Progenitor cell of endocrine pancreas (in vitro differentiated cells): ENCODE measurements around the gene MRAS. TPM values are rescaled to one million over a fixed set of nuclear protein-coding genes. Genes with fewer than 3 reads are reported as not detected.
"Not testable (repeated sequence)": the region's sequence is repeated elsewhere in the genome, so short reads cannot be mapped to it uniquely, and the experiment has no call there.

Experiments
- DNase-seq: peaks from one replicate; pipeline ENCODE4 v3.0.0; 2021; ENCODE audit warnings: low spot score; ENCODE audit not compliant: unreplicated experiment
- H3K27ac Mint-ChIP-seq: 2 replicates; pipeline ENCODE4 v1.8.0; 2021; ENCODE audit warnings: mild to moderate bottlenecking, moderate library complexity, mixed read lengths
- H3K27me3 Mint-ChIP-seq: 2 replicates; pipeline ENCODE4 v1.8.0; 2021; ENCODE audit warnings: mixed read lengths
- H3K36me3 Mint-ChIP-seq: 2 replicates; pipeline ENCODE4 v1.8.0; 2022; ENCODE audit warnings: mixed read lengths; ENCODE audit not compliant: insufficient read depth
- H3K4me1 Mint-ChIP-seq: 2 replicates; pipeline ENCODE4 v1.8.0; 2021; ENCODE audit warnings: low read depth, mixed read lengths
- H3K4me3 Mint-ChIP-seq: 2 replicates; pipeline ENCODE4 v1.8.0; 2021; ENCODE audit warnings: low read depth, mild to moderate bottlenecking, moderate library complexity, mixed read lengths
- H3K9me3 Mint-ChIP-seq: 2 replicates; pipeline ENCODE4 v1.8.0; 2021; ENCODE audit warnings: low read depth, mixed read lengths
- CTCF ChIP-seq: fragments of 200-600 bp; sonication (generic); IDR thresholded peaks from one replicate; pipeline ENCODE4 v1.5.0; 2021; ENCODE audit warnings: antibody characterized with exemption, mild to moderate bottlenecking; ENCODE audit not compliant: unreplicated experiment
- total RNA-seq: library from RNA; stranded (reverse); gene quantifications from 2 replicates; pipeline ENCODE4 v1.2.1, GENCODE V29; 2021

MRAS gene
- total RNA-seq, 1 donor from 2014 or later: 27.7 TPM

- Mint-ChIP-seq H3K4me1 (no peaks in the 10 kb centered on the region), H3K9me3 (peaks cover 3% of the 10 kb centered on the region), H3K4me3 (no peak overlapping the region), H3K27me3 (peaks cover 2% of the 10 kb centered on the region), H3K36me3 (no peaks in the 10 kb centered on the region), H3K27ac (no peak overlapping the region)
- no peak for DNase-seq
- peak; percentile 53 for TF ChIP-seq CTCF
These were observed 77.8 kb downstream of the MRAS start for GRCh38 chr3:138426211-138426610.

DNA sequence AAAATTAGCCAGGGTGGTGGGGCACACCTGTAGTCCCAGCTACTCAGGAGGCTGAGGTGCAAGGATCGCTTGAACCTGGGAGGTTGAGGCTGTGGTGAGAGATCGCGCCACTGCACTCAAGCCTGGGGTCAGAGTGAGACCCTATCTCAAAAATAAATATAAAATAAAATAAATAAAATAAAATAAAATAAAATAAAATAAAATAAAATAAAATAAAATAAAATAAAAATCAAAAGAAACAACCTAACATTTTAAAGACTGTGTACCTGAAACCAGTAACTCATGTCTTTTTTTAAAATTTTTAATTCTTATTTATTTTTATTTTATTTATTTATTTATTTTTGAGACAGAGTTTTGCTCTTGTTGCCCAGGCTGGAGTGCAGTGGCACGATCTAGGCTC, 78.4 kb downstream of the MRAS start:
- H3K27ac Mint-ChIP-seq, H3K4me3 Mint-ChIP-seq, H3K9me3 Mint-ChIP-seq, H3K27me3 Mint-ChIP-seq, H3K4me1 Mint-ChIP-seq, H3K36me3 Mint-ChIP-seq, DNase-seq: not testable (repeated sequence)

- TF ChIP-seq CTCF: no peak
- DNase-seq: no peak
- H3K4me1 Mint-ChIP-seq: no peaks in the 10 kb centered on the region
- H3K9me3 Mint-ChIP-seq: no peaks in the 10 kb centered on the region
- no peaks in the 10 kb centered on the region for H3K36me3 Mint-ChIP-seq
- H3K27me3 Mint-ChIP-seq: peaks cover 28% of the 10 kb centered on the region
- H3K4me3 Mint-ChIP-seq: no peak overlapping the region
- no peak overlapping the region for H3K27ac Mint-ChIP-seq
These were observed 81.3 kb downstream of the MRAS start for GRCh38 chr3:138429665-138430064.

DNA sequence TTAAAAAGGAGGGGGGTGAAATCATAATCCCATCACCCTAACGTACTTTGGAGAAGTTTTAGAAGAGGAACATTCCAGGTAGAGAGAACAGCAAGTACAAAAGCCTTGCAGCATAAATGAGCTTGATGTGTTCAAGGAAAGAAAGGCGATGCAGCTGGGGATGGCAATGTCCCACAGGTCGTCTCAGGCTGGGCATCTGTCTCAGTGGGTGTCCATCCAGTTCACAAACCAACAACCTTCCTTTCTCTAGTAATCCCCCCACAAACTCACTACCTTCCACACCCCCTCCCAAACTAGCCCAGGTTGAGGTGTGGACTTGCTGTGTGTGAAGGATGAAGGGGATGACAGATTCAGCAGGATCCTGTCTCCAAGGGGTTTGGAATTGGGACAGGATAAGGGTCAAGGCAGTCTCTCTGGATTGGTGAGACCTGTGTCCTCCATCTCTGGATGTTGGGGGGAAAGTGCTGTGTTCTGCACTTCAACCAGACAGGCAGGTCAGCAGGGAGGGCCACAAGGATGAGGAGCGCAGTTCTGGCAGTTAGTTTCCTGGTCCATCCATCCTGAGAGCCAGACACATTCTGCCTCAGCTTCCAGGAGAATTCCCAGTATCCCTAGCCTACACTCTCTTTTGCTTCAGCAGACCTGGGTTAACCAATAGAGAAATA, 84.3 kb downstream of the MRAS start:
- Mint-ChIP-seq H3K27ac (no peak overlapping the region), H3K36me3 (no peaks in the 10 kb centered on the region), H3K9me3 (no peaks in the 10 kb centered on the region), H3K4me3 (no peak overlapping the region), H3K27me3 (peaks cover 56% of the 10 kb centered on the region), H3K4me1 (no peaks in the 10 kb centered on the region)
- no peak for DNase-seq
- TF ChIP-seq CTCF: no peak

GRCh38 chr3:138433892-138434275, 85.5 kb downstream of the MRAS start:
- Mint-ChIP-seq H3K36me3 (no peaks in the 10 kb centered on the region), H3K4me1 (no peaks in the 10 kb centered on the region), H3K4me3 (peak overlapping the region; percentile 9), H3K27me3 (peaks cover 68% of the 10 kb centered on the region), H3K9me3 (no peaks in the 10 kb centered on the region), H3K27ac (no peak overlapping the region)
- no peak for DNase-seq
- no peak for TF ChIP-seq CTCF

GRCh38 chr3:138434276-138434874, 86.0 kb downstream of the MRAS start, which contains the start of gene ESYT3:
Gene ESYT3, plus strand, starts transcription at chr3:138434616. Its CDS starts 183 bp downstream, at chr3:138434799.
- Mint-ChIP-seq H3K9me3 (no peaks in the 10 kb centered on the region), H3K27me3 (peaks cover 72% of the 10 kb centered on the region), H3K36me3 (no peaks in the 10 kb centered on the region), H3K27ac (no peak within 1 kb of the TSS), H3K4me3 (peak within 1 kb of the TSS; percentile 67), H3K4me1 (peaks cover 2% of the 10 kb centered on the region)
- DNase-seq: peak; percentile 47
- no peak for TF ChIP-seq CTCF
